IMR-90 (cell line): ENCODE measurements around the gene CH25H. TPM values are rescaled to one million over a fixed set of nuclear protein-coding genes. Genes with fewer than 3 reads are reported as not detected.

Experiments used
- ATAC-seq: fragments of 200-7000 bp; cut with Tn5 transposase; 2 replicates; pipeline ENCODE4 v1.9.1; 2020; ENCODE audit warnings: low read depth, mild to moderate bottlenecking, moderate library complexity
- BruUV-seq: library from RNA; stranded (reverse); fragments of 400-500 nt; replicated peaks from 2 replicates; lab custom pipeline; 2021; lab: Mats Ljungman, UMichigan
- CTCF ChIA-PET: fragments of 300-600 bp; formaldehyde crosslinking; extraction: SDS; loops from one replicate; lab custom pipeline; 2021; ENCODE audit warnings: antibody characterized with exemption; lab: Yijun Ruan, JAX
- POLR2A ChIA-PET: fragments of 300-600 bp; sonication (Branson Sonifier 250); formaldehyde crosslinking; loops from one replicate; lab custom pipeline; 2022; ENCODE audit warnings: antibody characterized with exemption; ENCODE audit not compliant: unreplicated experiment; lab: Charles Lee
- DNase-seq: peaks from one replicate; pipeline ENCODE4 v3.0.0; 2013
- H2AFZ ChIP-seq: replicated peaks from 2 replicates; pipeline ENCODE3; 2013; ENCODE audit warnings: low read length, mild to moderate bottlenecking; ENCODE audit not compliant: poor library complexity
- H2AK5ac ChIP-seq: 2 replicates; pipeline ENCODE4 v1.6.1; 2013; ENCODE audit warnings: low read depth, low read length, inconsistent platforms
- H2AK9ac ChIP-seq: replicated peaks from 2 replicates; pipeline ENCODE3; 2013; ENCODE audit warnings: mild to moderate bottlenecking, low read depth, low read length, moderate library complexity; ENCODE audit not compliant: poor library complexity
- H2BK120ac ChIP-seq: 2 replicates; pipeline ENCODE4 v1.6.1; 2013; ENCODE audit warnings: low read depth, low read length, inconsistent platforms
- H2BK15ac ChIP-seq: 3 replicates; pipeline ENCODE4 v1.6.1; 2013; ENCODE audit warnings: low read depth, low read length, inconsistent platforms
- H2BK20ac ChIP-seq: 2 replicates; pipeline ENCODE4 v1.6.1; 2013; ENCODE audit warnings: low read depth, mild to moderate bottlenecking, inconsistent platforms, low read length, moderate library complexity
- H2BK5ac ChIP-seq: 2 replicates; pipeline ENCODE4 v1.6.1; 2013; ENCODE audit warnings: mild to moderate bottlenecking, low read depth, low read length, inconsistent platforms; ENCODE audit not compliant: poor library complexity, severe bottlenecking
- H3K14ac ChIP-seq: replicated peaks from 2 replicates; pipeline ENCODE4 v1.6.1; 2013; ENCODE audit warnings: low read depth, low read length, inconsistent platforms
- H3K18ac ChIP-seq: 2 replicates; pipeline ENCODE4 v1.6.1; 2013; ENCODE audit warnings: low read depth, low read length, control low read depth
- H3K23ac ChIP-seq: 2 replicates; pipeline ENCODE4 v1.6.1; 2013; ENCODE audit warnings: low read depth, low read length, inconsistent platforms
- H3K27ac ChIP-seq: 2 replicates; pipeline ENCODE4 v1.5.1; 2013; ENCODE audit warnings: mild to moderate bottlenecking, control low read depth, low read length; ENCODE audit not compliant: insufficient read depth
- H3K27me3 ChIP-seq: 2 replicates; pipeline ENCODE4 v1.6.1; 2013; ENCODE audit warnings: low read length; ENCODE audit not compliant: control insufficient read depth, insufficient read depth
- H3K36me3 ChIP-seq: 2 replicates; pipeline ENCODE4 v1.6.1; 2013; ENCODE audit warnings: low read length, mixed read lengths; ENCODE audit not compliant: control insufficient read depth, insufficient read depth
- H3K4ac ChIP-seq: 2 replicates; pipeline ENCODE4 v1.6.1; 2013; ENCODE audit warnings: low read depth, low read length, inconsistent platforms
- H3K4me1 ChIP-seq: 2 replicates; pipeline ENCODE4 v1.6.1; 2013; ENCODE audit warnings: low read length, mixed read lengths; ENCODE audit not compliant: control insufficient read depth, insufficient read depth
- H3K4me2 ChIP-seq: 2 replicates; pipeline ENCODE4 v1.6.1; 2013; ENCODE audit warnings: low read depth, mild to moderate bottlenecking, control low read depth, low read length, moderate library complexity
- H3K4me3 ChIP-seq: 2 replicates; pipeline ENCODE4 v1.5.1; 2013; ENCODE audit warnings: low read depth, mild to moderate bottlenecking, control low read depth, low read length, moderate library complexity; ENCODE audit not compliant: insufficient read depth
- H3K56ac ChIP-seq: 2 replicates; pipeline ENCODE4 v1.6.1; 2013; ENCODE audit warnings: low read length, inconsistent platforms; ENCODE audit not compliant: insufficient read depth; ENCODE audit errors: extremely low read depth
- H3K79me1 ChIP-seq, 2 experiments: 2 replicates each; pipeline ENCODE4 v1.6.1; 2013; ENCODE audit warnings: low read length in 2 of 2, inconsistent platforms in 1 of 2, low read depth in 1 of 2
- H3K9ac ChIP-seq: 2 replicates; pipeline ENCODE4 v1.6.1; 2013; ENCODE audit warnings: low read depth, low read length, control low read depth
- H3K9me1 ChIP-seq: 2 replicates; pipeline ENCODE4 v1.6.1; 2013; ENCODE audit warnings: low read length, inconsistent platforms; ENCODE audit not compliant: insufficient read depth
- H3K9me3 ChIP-seq: 2 replicates; pipeline ENCODE4 v1.6.1; 2013; ENCODE audit warnings: low read length; ENCODE audit not compliant: control insufficient read depth, insufficient read depth
- H4K20me1 ChIP-seq: 2 replicates; pipeline ENCODE4 v1.6.1; 2013; ENCODE audit warnings: low read length, inconsistent platforms; ENCODE audit not compliant: insufficient read depth
- H4K5ac ChIP-seq: 2 replicates; pipeline ENCODE4 v1.6.1; 2013; ENCODE audit warnings: mild to moderate bottlenecking, low read depth, low read length, control low read depth
- H4K8ac ChIP-seq, 2 experiments: 2 replicates each; pipeline ENCODE4 v1.6.1; 2013; ENCODE audit warnings: low read depth in 2 of 2, low read length in 2 of 2, control low read depth in 1 of 2, inconsistent platforms in 1 of 2
- H4K91ac ChIP-seq: 2 replicates; pipeline ENCODE4 v1.6.1; 2013; ENCODE audit warnings: low read depth, low read length, inconsistent platforms; ENCODE audit not compliant: insufficient read depth
- CHD1 ChIP-seq: IDR thresholded peaks from 2 replicates; pipeline ENCODE4 v1.6.1; 2012; ENCODE audit warnings: low read depth, low read length, improper control_type of control experiment
- RFX5 ChIP-seq: IDR thresholded peaks from 2 replicates; pipeline ENCODE4 v1.8.0; 2012; ENCODE audit warnings: low read depth, mild to moderate bottlenecking, low read length, moderate library complexity
- SMC3 ChIP-seq: fragments of 150-350 bp; IDR thresholded peaks from 2 replicates; pipeline ENCODE4 v1.6.1; 2016; ENCODE audit warnings: low read depth, mild to moderate bottlenecking, antibody characterized with exemption, low read length, moderate library complexity
- WGBS, 2 experiments: methylation state at CpG; one replicate each; pipeline versions ENCODE4 v1.1.5 to v1.1.7; 2013; ENCODE audit warnings: missing lambda C conversion rate in 2 of 2; ENCODE audit not compliant: insufficient read length in 1 of 2; ENCODE audit errors: extremely low coverage in 2 of 2; 5-methylcytosine and 5-hydroxymethylcytosine counted together
- dilution Hi-C: fragments of 300-500 bp; cut with HindIII; formaldehyde crosslinking; loops from one replicate; pipeline ENCODE4 v1.14.3; 2018; ENCODE audit warnings: low sequenced_read_pairs; ENCODE audit not compliant: unreplicated experiment
- in situ Hi-C: fragments of 300-500 bp; cut with MboI; formaldehyde crosslinking; loops from 3 replicates; pipeline ENCODE4 v1.14.3; 2019; ENCODE audit warnings: low sequenced_read_pairs, inconsistent platforms, mixed read lengths
- intact Hi-C: fragments of 100-400 bp; cut with micrococcal nuclease; formaldehyde crosslinking; loops from 2 replicates; pipeline ENCODE4 v1.10.0; 2022
- polyA plus RNA-seq, 3 experiments: library from polyadenylated mRNA; depleted of rRNA; stranded (reverse); fragments of >200 nt; gene quantifications; 2 replicates each; pipeline ENCODE4 v1.2.3, GENCODE V29; 2012; ENCODE audit warnings: low replicate concordance in 1 of 3
- total RNA-seq: library from RNA; depleted of rRNA; stranded (reverse); fragments of >200 nt; gene quantifications from 2 replicates; pipeline ENCODE4 v1.2.3, GENCODE V29; 2012

The CH25H gene
- total and polyA plus RNA-seq, 2 of the 4 experiments (the other 2 are of a cell fraction), result 0.12 to 0.18 TPM

GRCh38 chr10:89242840-89243568 lies 35.9 kb upstream of the CH25H start:
- dilution Hi-C loops, result no loop called here
- TF ChIP-seq SMC3 (no peak), RFX5 (no peak), CHD1 (no peak)
- WGBS, 2 experiments, result 54% methylated on average over 3 of the region's 8 CpGs; no CpG with 5 or more reads in 1 of the 2 experiments
- in situ Hi-C loops, result no loop called here
- H2BK20ac ChIP-seq, result no peak overlapping the region
- H3K56ac ChIP-seq, result no peak overlapping the region
- no peak overlapping the region for H2BK5ac ChIP-seq
- H3K27ac ChIP-seq, result no peak overlapping the region
- no peak overlapping the region for H4K8ac ChIP-seq
- no peak overlapping the region for H3K4me2 ChIP-seq
- no peaks in the 10 kb centered on the region for H3K79me1 ChIP-seq
- peaks cover 5% of the 10 kb centered on the region for H3K9me1 ChIP-seq
- H3K9me3 ChIP-seq, result no peaks in the 10 kb centered on the region
- no peak overlapping the region for H3K9ac ChIP-seq
- no peaks in the 10 kb centered on the region for H3K27me3 ChIP-seq
- DNase-seq (no peak), ATAC-seq (no peak)
- no peak overlapping the region for H2BK15ac ChIP-seq
- no TSS peak for BruUV-seq
- no peak overlapping the region for H3K14ac ChIP-seq
- POLR2A ChIA-PET, result no interaction called here
- no peak overlapping the region for H3K4ac ChIP-seq
- H4K20me1 ChIP-seq, result no peaks in the 10 kb centered on the region
- CTCF ChIA-PET, result no interaction called here
- H2BK120ac ChIP-seq, result no peak overlapping the region
- no peak overlapping the region for H3K4me3 ChIP-seq
- H3K18ac ChIP-seq, result no peak overlapping the region
- H4K5ac ChIP-seq, result no peak overlapping the region
- no peak overlapping the region for H4K91ac ChIP-seq
- H3K36me3 ChIP-seq, result no peaks in the 10 kb centered on the region
- no peak overlapping the region for H2AK9ac ChIP-seq
- intact Hi-C loops, result no loop called here
- no peak overlapping the region for H2AFZ ChIP-seq
- no peak overlapping the region for H2AK5ac ChIP-seq
- H3K4me1 ChIP-seq, result peaks cover 6% of the 10 kb centered on the region; the same call in 1 of the 2 replicates
- no peak overlapping the region for H3K23ac ChIP-seq
